GM19468 (cell line): Measurements from ENCODE around the gene TLE6.

Experiments
- ATAC-seq: cut with Tn5 transposase; IDR thresholded peaks from one replicate; pipeline ENCODE4 v1.9.1; 2021; ENCODE audit warnings: mild to moderate bottlenecking, moderate library complexity, moderate number of reproducible peaks; ENCODE audit not compliant: unreplicated experiment; ENCODE audit errors: extremely low read depth

Gene TLE6

DNA sequence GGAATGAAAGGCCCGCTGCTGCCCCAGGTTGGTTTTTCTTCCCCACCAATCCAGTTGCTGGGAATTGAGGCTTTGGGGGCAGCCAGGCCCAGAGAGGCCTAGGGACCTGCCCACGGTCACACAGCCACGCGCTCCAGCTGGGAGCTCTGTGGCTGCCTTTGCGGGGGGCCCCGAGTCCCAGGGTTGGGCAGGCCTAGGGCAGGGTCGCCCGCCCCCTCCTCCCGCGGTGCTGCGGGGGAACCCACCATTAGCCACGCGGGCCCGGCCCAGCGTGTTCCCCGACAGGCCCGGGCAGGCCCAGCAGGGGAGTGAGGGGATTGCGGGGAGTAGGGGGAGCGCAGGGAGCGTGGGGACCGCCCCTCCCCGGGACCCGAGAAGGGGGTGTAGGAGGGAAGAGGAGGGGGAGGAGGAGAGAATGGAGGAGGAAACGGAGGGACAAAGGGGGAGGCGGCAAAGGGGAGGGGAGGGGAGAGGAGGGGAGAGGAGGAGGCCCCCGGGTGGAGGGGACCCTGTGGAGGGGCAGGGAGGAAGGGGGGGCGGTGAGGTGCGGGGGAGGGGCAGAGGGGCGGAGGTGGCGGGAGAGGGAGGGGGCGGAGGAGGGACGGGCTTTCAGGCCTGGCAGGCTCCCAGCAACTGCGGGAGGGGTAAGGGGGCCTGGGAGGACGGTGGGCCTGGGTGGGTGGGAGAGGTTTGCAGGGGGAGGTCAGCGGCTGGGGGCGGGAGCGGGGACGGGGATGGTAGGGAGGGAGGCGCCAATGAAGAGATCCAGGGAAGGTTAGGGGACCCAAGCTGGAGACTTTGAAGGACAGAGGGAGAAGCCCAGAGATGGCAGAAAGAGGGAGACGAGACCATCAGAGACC is 64.6 kb downstream of the TLE6 start:
- ATAC-seq: no peak

DNA sequence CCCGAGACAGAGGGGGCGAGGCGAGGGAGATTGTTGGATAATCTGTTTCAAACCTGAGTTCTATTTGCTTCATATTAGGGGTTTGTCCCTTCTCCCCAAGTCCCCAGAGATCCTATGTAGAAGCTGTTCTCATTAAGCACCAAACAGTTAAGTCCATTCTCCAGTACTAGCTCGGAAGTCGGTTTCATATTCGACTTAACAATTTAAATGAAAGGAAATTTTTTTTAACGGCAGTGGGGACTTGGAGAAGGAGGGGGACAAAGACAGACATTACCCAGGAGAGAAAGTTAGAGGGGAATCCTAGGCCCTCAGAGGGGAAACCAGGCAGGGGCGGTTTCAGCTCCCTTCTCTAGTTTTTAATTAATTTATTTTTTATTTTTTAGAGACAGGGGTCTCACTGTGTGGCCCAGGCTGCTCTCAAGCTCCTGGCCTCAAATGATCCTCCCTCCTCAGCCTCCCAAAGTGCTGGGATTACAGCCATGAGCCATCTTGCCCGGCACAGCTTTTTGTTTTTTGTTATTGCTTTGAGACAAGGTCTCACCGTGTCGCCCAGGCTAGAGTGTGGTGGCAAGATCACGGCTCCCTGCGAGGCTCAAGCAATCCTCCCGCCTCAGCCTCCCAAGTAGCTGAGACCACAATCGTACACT is 65.4 kb downstream of the TLE6 start:
- ATAC-seq: no peak
